Ishikawa (cell line): Measurements from ENCODE around the gene TMCC3.

ENCODE experiments used
- CEBPB ChIP-seq: IDR thresholded peaks from 2 replicates; pipeline ENCODE4 v1.6.1; 2012
- CREB1 ChIP-seq: IDR thresholded peaks from 2 replicates; pipeline ENCODE4 v1.6.1; 2012; ENCODE audit warnings: low read depth
- EGR1 ChIP-seq: IDR thresholded peaks from 2 replicates; pipeline ENCODE4 v1.6.1; 2012
- EP300 ChIP-seq: IDR thresholded peaks from 2 replicates; pipeline ENCODE4 v1.6.1; 2012; ENCODE audit warnings: borderline replicate concordance
- FOXM1 ChIP-seq: IDR thresholded peaks from 2 replicates; pipeline ENCODE4 v1.6.1; 2012; ENCODE audit warnings: low read depth, borderline replicate concordance
- NFIC ChIP-seq: IDR thresholded peaks from 2 replicates; pipeline ENCODE4 v1.6.1; 2012
- RAD21 ChIP-seq: IDR thresholded peaks from 2 replicates; pipeline ENCODE4 v1.6.1; 2012; ENCODE audit warnings: low read depth
- TAF1 ChIP-seq: IDR thresholded peaks from 2 replicates; pipeline ENCODE4 v1.6.1; 2012; ENCODE audit warnings: low read depth, mild to moderate bottlenecking
- TCF12 ChIP-seq: IDR thresholded peaks from 2 replicates; pipeline ENCODE4 v1.6.1; 2012; ENCODE audit warnings: low read depth
- TEAD4 ChIP-seq: IDR thresholded peaks from 2 replicates; pipeline ENCODE4 v1.6.1; 2012
- USF1 ChIP-seq: IDR thresholded peaks from 2 replicates; pipeline ENCODE4 v1.6.1; 2012
- YY1 ChIP-seq: IDR thresholded peaks from 2 replicates; pipeline ENCODE4 v1.6.1; 2012; ENCODE audit warnings: low read depth
- ZBTB7A ChIP-seq: IDR thresholded peaks from 2 replicates; pipeline ENCODE4 v1.6.1; 2012; ENCODE audit warnings: low read depth
- TF ChIP-seq, protein P1 (sequence below): IDR thresholded peaks from 2 replicates; pipeline ENCODE4 v1.6.1; 2012; ENCODE audit warnings: low read depth, mild to moderate bottlenecking
- TF ChIP-seq, protein P2 (sequence below): IDR thresholded peaks from 2 replicates; pipeline ENCODE4 v1.6.1; 2012

Gene TMCC3

DNA sequence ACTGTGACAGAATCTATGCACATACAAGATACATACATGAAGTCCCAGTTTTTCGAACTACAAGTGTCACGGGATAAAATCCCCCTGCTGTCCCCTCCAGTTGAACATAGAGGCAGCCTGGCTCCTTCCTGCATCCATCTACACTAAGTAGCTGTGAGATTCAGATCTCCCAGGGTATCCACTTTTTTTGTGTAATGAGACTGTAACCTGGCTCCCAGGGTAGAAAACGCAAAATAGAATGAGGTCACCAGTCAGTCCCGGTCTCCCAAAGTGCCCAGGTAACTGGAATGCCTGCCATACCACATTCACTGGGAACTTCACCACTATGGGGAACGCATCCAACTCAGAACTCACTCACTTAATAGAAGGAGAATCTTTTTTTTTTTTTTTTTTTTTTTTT, 67.8 kb downstream of the TMCC3 start:
- TF ChIP-seq, protein P1, sequence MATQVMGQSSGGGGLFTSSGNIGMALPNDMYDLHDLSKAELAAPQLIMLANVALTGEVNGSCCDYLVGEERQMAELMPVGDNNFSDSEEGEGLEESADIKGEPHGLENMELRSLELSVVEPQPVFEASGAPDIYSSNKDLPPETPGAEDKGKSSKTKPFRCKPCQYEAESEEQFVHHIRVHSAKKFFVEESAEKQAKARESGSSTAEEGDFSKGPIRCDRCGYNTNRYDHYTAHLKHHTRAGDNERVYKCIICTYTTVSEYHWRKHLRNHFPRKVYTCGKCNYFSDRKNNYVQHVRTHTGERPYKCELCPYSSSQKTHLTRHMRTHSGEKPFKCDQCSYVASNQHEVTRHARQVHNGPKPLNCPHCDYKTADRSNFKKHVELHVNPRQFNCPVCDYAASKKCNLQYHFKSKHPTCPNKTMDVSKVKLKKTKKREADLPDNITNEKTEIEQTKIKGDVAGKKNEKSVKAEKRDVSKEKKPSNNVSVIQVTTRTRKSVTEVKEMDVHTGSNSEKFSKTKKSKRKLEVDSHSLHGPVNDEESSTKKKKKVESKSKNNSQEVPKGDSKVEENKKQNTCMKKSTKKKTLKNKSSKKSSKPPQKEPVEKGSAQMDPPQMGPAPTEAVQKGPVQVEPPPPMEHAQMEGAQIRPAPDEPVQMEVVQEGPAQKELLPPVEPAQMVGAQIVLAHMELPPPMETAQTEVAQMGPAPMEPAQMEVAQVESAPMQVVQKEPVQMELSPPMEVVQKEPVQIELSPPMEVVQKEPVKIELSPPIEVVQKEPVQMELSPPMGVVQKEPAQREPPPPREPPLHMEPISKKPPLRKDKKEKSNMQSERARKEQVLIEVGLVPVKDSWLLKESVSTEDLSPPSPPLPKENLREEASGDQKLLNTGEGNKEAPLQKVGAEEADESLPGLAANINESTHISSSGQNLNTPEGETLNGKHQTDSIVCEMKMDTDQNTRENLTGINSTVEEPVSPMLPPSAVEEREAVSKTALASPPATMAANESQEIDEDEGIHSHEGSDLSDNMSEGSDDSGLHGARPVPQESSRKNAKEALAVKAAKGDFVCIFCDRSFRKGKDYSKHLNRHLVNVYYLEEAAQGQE, result no peak
- no peak for TF ChIP-seq EP300

DNA sequence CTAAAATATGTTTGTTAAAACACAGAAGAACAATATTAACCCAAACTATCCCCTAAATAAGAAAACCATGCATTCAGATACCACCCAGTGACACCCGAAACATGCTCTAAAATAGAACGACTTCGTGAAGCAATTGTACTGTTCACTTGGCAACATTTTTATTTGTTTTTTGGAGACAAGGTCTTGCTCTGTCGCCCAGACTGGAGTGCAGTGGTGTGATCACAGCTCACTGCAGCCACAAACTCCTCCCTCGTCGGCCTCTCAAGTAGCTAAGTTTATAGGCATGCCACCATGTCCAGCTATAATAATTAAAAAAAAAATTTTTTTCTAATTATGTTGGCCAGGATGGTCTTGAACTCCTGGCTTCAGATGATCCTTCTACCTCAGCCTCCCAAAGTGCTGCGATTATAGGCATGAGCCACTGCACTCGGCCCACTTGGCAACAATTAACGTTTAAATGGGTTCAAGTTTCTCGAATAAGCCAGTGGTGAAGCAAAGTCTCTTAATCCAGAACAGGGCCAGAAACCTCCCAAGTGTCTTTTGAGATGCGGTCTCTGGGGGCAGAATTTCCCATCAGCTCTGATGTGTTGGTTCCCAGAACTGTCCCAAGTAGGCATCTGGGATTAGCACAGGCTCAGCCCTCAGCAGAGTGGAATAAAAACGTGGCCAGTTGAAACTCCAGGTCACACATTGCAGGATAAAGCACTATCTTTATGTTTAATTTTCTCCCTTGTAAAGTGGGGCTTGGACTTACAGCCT, 74.5 kb downstream of the TMCC3 start:
- TF ChIP-seq EGR1 (no peak), NFIC (no peak), EP300 (no peak), RAD21 (no peak), TAF1 (no peak)
- TF ChIP-seq, protein P2, sequence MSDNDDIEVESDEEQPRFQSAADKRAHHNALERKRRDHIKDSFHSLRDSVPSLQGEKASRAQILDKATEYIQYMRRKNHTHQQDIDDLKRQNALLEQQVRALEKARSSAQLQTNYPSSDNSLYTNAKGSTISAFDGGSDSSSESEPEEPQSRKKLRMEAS, result no peak
- TF ChIP-seq, protein P1, result no peak

DNA sequence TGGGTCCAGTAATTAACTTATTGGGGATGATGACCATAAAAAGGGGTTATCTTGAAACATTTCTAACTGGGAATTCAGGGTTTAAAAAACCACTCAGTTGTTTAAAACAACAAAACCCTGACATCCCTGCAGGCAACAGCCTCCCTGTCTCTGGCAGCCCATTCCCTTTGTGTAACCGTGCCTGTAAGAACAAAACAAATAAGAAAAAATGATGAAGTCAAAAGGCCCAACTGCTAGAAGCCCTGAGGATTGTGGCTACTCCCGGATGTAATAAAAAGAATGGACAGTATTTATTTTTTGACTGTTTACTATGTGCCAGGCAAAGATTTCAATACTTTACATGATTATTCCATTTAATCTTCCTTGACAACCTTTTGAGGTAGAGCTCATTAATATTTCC, 75.3 kb downstream of the TMCC3 start:
- no peak for TF ChIP-seq ZBTB7A
- TF ChIP-seq TAF1, result no peak
- no peak for TF ChIP-seq FOXM1
- no peak for TF ChIP-seq CREB1
- no peak for TF ChIP-seq CEBPB
- no peak for TF ChIP-seq RAD21

DNA sequence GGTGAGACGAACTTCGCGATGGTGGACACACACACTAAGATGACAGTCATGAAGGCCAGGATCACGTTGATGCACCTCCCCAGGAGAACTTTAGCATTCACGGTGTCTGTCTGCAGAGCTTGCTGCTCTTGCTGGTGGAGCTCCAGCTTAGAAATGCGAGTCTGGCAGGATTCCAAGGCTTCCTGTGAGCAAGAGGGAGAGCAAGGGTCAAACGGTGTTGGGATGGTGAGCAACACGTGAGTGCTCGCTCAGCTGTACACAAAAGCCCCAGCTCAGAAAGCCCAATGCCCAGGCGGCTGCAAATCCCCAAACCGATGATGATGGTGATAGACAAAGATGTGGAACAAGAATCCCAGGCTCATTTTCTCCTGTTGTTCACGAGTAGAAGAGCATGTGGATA, 78.8 kb downstream of the TMCC3 start:
- peak; percentile 24; the same call in 1 of the 2 replicates for TF ChIP-seq NFIC
- 0 out of 2 replicates have a peak, but pooled peaks have one; percentile 5 for TF ChIP-seq USF1
- TF ChIP-seq FOXM1, result no peak

- TF ChIP-seq FOXM1 (no peak), CREB1 (no peak), TAF1 (no peak), YY1 (no peak), EGR1 (no peak), RAD21 (no peak), TCF12 (no peak), USF1 (no peak), CEBPB (no peak)
- TF ChIP-seq, protein P2, result no peak
- TF ChIP-seq, protein P1, result no peak
These were observed 80.2 kb downstream of the TMCC3 start for GRCh38 chr12:94570161-94570560.

GRCh38 chr12:94567761-94568160, 82.6 kb downstream of the TMCC3 start:
- TF ChIP-seq EGR1 (no peak), YY1 (no peak), EP300 (no peak), ZBTB7A (no peak), USF1 (no peak), FOXM1 (no peak), TCF12 (no peak), CREB1 (no peak), CEBPB (no peak), TEAD4 (no peak), RAD21 (no peak), NFIC (no peak), TAF1 (no peak)
- TF ChIP-seq, protein P1, result no peak
- TF ChIP-seq, protein P2, result no peak
